Inflammatory macrophage (primary cell): ENCODE data around the gene ZNF157.

Experiments used
- DNase-seq, 2 donors: peaks; one replicate each; pipeline ENCODE4 v3.0.0-alpha.2; 2020 to 2022

ZNF157 gene

DNA sequence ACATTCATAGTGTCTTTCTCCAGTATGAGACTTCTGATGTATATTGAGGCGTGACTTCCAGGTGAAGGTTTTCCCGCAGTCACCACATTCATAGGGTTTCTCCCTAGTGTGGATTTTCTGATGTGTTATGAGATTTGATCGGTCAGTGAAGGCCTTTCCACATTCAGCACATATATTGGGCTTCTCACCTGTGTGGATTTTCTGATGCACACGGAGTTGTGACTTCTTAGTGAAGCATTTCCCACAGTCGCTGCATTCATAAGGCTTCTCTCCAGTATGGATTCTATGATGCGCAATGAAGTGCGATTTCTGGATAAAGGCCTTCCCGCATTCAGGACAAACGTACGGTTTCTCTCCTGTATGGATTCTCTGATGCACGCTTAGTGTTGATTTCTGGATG is 77.2 kb downstream of the ZNF157 start:
- no peak for DNase-seq

DNA sequence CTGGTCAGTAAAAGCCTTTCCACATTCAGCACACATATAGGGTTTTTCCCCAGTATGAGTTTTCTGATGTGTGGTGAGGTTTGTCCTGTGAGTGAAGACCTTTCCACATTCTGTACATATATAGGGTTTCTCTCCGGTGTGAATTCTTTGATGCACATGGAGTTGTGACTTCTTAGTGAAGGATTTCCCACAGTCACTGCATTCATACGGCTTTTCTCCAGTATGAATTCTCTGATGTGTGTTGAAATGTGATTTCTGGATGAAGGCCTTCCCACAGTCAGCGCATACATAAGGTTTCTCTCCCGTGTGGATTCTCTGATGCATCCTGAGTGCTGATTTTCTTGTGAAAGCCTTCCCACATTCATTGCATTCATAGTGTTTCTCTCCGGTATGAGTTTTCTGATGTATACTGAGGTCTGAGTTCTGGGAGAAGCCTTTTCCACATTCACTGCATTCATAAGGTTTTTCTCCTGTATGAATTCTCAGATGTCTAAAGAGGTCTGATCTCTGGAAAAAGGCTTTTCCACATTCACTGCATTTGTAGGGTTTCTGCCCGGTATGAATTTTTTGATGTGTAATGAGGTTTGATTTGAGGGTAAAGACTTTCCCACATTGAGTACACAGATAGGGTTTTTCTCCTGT is 77.9 kb downstream of the ZNF157 start:
- DNase-seq, result no peak

DNA sequence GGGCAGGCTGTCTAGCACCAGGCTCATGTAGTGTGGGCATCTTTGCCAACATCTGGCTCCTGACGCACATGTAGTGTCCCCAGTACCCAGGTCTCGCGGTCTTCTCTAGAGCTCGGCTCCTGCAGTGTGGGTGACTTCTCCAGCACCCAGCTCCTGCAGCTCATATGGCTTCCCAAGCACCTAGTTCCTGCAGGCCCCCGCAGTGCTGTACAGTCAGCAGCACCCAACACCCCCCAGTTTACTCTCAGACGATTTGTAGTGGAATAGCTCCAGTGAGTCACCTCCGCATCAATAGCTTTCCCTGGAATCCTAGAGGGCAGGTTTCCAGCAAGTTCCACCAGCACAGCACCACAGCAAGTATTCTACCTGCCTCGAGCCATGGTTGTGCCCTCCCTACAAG is 81.7 kb downstream of the ZNF157 start:
- DNase-seq, result no peak

DNA sequence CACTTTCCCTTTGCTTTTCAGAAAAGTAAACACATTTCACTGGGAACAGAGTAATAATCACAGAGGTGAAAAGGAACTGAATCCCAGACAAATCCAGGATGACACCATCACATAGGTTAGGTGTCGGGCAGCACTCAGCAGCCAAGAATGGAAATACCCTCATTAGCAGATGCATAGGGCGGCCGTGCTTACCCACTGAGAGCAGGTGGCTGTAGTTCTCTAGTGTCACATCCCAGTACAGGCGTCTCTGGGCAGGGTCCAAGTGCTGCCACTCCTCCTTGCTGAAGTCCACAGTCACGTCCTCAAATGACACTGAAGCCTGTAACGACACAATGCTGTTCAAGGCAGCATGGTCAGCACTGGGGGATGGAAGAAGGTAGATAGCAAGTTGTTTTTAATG is 85.7 kb downstream of the ZNF157 start:
- no peak for DNase-seq

DNA sequence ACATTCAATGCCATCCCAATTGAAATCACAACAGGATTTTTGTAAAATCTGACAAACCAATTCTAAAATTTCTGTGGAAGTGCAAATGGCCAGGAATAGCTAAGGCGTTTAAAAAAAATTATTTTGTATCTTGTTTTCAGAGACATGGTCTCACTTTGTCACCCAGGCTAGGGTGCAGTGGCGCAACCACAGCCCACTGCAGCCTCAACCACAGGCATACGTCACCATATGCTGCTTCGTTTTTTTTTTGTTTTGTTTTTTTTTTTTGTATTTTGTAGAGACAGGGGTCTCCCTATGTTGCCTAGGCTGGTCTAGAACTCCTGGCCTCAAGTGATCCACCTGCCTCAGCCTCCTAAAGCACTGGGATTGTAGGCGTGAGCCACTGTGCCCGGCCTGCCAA is 88.2 kb downstream of the ZNF157 start:
- no peak for DNase-seq

DNA sequence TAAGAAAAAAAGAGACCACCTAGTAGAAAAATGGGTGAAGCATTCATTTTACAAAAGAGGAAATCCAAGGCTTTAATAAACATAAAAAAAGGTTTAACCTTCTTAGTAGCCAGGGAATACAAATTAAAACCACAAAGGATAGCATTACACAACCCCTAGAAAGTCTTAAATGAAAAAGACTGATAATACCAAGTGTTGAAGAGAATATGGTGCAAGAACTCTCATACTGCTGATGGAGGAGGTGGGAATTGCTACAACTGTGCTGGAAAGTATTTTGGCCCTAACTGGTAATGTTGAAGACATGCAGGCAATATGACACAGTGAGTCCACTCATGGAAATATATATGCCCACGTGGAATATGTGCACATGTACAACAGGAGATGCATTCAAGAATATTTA is 90.2 kb downstream of the ZNF157 start:
- no peak for DNase-seq
